Measurements from ENCODE around the gene SLC5A3. TPM values are rescaled to one million over a fixed set of nuclear protein-coding genes. Genes with fewer than 3 reads are reported as not detected.
A peak's percentile ranks its signal among the peaks of the same experiment; 100 is the strongest.

Gene SLC5A3
- total RNA-seq, 2 experiments from 2014 or later: 21.1 to 21.9 TPM

DNA sequence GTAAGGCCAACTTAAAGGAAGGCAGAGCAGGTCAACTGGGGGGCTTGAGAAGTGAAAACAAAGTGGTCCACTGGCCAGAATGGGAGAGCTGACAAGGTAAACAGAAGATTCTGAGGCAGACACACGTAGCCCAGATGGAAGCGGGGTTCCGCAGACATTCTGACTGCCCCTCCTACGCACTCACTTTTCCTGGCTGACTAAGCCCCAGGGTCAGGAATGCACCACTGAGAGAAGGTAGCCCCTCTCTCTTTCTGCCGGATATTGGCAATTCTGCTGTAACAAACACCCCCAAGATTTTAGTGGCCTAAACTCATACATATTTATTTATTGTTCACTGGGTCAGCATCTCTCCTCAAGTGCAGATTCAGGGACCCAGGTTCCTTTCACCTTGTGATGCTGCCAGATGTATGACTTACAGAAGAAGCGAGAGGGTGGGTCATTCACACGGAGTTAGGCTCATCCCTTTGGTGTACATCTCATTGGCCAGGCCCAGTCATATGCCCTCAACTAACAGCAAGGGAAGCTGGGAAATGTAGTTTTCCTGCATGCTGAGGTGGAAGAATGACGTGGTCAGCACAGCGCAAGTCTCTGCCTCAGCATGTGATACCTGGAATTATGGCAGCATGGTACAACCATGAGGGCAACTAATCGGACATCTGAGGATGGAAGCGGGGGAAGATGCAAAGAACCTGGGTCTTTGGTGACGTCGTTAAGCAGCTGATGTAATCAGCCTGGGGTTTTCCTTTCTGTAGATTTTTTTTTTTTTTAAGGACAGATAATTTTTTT, 43.4 kb upstream of the SLC5A3 start:
- CTCF ChIA-PET: interaction anchor here (0.9 kb wide), 1 partner anchor 106 kb away, joined by 5 read pairs; no protein-coding TSS in a partner anchor
- H3K36me3 Mint-ChIP-seq (ENCODE audit: low read depth): no peaks in the 10 kb centered on the region
- peaks cover 3% of the 10 kb centered on the region for H3K9me3 Mint-ChIP-seq
- intact Hi-C loops (cut with micrococcal nuclease): no loop called here
- H3K4me1 Mint-ChIP-seq (ENCODE audit: low read depth): peaks cover 27% of the 10 kb centered on the region
- H3K27me3 Mint-ChIP-seq: no peaks in the 10 kb centered on the region
- TF ChIP-seq, protein P1, sequence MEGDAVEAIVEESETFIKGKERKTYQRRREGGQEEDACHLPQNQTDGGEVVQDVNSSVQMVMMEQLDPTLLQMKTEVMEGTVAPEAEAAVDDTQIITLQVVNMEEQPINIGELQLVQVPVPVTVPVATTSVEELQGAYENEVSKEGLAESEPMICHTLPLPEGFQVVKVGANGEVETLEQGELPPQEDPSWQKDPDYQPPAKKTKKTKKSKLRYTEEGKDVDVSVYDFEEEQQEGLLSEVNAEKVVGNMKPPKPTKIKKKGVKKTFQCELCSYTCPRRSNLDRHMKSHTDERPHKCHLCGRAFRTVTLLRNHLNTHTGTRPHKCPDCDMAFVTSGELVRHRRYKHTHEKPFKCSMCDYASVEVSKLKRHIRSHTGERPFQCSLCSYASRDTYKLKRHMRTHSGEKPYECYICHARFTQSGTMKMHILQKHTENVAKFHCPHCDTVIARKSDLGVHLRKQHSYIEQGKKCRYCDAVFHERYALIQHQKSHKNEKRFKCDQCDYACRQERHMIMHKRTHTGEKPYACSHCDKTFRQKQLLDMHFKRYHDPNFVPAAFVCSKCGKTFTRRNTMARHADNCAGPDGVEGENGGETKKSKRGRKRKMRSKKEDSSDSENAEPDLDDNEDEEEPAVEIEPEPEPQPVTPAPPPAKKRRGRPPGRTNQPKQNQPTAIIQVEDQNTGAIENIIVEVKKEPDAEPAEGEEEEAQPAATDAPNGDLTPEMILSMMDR (IDR thresholded peaks at IDR 0.05): no peak
- POLR2A ChIA-PET: interaction anchor here (1.0 kb wide), 1 partner anchor 53 kb away, joined by 3 read pairs; no protein-coding TSS in a partner anchor
- peak overlapping the region; percentile 87 for H3K27ac Mint-ChIP-seq
- ATAC-seq (peak; percentile 96), DNase-seq (peak; percentile 70)
- peak overlapping the region; percentile 6 for H3K4me3 Mint-ChIP-seq

DNA sequence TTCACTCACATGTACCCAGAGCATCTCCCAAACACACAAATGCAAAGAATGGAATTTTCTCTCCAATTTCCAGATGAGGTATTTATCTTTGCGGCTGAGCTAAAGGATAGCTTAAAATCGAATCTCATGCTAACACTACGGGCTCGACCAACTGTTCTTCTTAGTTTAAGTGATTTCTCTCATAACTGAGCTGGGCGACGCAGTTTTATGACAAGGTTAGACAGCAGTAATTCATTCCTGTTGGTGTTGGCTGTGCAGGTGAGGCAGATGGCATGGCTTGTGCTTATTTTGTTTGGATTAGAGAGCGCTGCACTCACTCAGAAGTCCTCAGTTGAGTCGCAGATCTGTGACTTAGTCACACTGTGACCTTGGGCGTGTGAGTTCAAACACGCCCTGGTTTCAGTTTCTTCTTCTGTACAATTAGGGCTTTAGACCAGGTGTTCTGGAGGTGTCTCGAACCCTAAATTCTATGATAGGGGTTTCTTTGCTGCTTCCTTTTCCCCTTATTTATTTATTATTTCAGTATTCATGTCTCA, 41.5 kb upstream of the SLC5A3 start:
- H3K4me3 Mint-ChIP-seq: no peak overlapping the region
- ChIA-PET POLR2A (no interaction called here), CTCF (no interaction called here)
- peaks cover 27% of the 10 kb centered on the region for H3K4me1 Mint-ChIP-seq (ENCODE audit: low read depth)
- peak overlapping the region; percentile 1 for H3K27ac Mint-ChIP-seq
- intact Hi-C loops (cut with micrococcal nuclease): no loop called here
- peaks cover 6% of the 10 kb centered on the region for H3K9me3 Mint-ChIP-seq
- ATAC-seq (peak; percentile 62), DNase-seq (peak; percentile 44)
- H3K36me3 Mint-ChIP-seq (ENCODE audit: low read depth): no peaks in the 10 kb centered on the region
- TF ChIP-seq, protein P1 (IDR thresholded peaks at IDR 0.05): no peak
- H3K27me3 Mint-ChIP-seq: no peaks in the 10 kb centered on the region

DNA sequence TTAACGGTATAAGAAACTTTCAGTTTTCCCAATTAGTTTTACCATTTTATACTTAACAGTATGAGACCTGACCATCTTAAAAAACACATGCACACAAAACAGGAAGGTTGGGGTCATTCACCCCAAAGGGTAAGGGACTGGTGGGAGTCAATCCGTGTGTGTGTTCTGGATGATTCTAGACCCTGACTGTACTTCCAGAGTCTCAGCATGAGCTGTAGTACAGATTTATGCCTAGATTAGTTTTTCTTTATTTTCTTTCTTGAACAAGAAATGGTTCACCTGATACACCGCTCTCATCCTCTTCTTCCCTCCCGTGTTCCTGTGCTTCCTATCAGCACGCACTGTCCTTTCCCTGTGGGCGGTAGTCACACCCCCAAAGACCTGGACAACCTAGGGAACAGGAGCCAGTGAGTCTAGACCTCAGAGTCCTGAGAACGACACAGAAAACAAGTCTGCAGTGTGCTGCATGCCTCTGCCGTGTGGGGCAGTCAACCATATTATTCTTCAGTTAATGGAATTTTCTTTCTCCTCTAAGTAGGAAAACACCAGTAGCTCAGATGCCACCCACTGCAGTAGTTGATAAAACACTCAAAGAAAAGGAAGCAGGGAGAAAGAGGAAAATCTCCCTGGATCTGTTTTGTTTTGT, 38.9 kb upstream of the SLC5A3 start:
- TF ChIP-seq, protein P1 (IDR thresholded peaks at IDR 0.05): no peak
- no peaks in the 10 kb centered on the region for H3K27me3 Mint-ChIP-seq
- no peak overlapping the region for H3K4me3 Mint-ChIP-seq
- intact Hi-C loops (cut with micrococcal nuclease): no loop called here
- ATAC-seq (no peak), DNase-seq (no peak)
- no peaks in the 10 kb centered on the region for H3K36me3 Mint-ChIP-seq (ENCODE audit: low read depth)
- H3K9me3 Mint-ChIP-seq: peaks cover 4% of the 10 kb centered on the region
- H3K4me1 Mint-ChIP-seq (ENCODE audit: low read depth): peaks cover 25% of the 10 kb centered on the region
- no peak overlapping the region for H3K27ac Mint-ChIP-seq
- POLR2A ChIA-PET: interaction anchor here (0.7 kb wide), 2 partner anchors 189 to 623 kb away, joined by 3 to 4 read pairs; no protein-coding TSS in a partner anchor
- CTCF ChIA-PET: interaction anchor here (0.8 to 0.9 kb wide), 2 partner anchors 110 to 313 kb away, joined by 3 read pairs; no protein-coding TSS in a partner anchor

DNA sequence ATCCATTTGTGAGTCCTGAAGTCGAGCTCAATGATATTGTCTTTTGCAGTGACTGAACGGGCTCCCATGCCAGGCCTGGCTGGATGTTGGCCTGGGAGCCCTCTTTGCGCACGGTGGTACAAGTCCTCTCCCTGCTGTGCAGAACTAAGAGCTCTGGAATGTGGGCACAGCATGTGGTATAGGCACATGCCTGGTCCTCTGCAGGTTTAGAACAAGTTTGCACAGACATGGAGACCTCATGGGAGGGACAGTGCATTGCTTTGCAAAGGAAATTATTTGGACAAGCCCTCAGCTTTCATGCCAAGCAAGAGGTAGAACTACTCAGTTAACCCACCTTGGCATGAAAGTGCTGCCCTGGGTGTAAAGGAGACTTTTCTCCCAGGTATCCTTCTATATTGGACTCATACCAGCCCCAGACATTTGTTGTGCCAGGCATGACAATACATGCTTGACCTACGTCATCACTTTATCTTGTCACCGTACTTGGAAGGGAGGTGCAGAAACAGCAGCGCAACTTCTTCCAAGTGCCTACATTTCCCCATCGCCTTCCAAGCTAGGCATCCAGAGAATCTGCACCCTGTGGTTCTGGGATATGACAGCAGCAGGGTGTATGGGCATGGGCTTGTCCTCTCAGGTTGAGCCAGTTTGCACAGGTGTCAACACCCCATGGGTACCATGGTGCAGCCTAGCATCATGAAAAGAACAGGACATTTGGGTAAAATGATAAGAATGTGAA, 37.6 kb upstream of the SLC5A3 start:
- no peak for ATAC-seq
- Mint-ChIP-seq H3K9me3 (peaks cover 4% of the 10 kb centered on the region), H3K27ac (no peak overlapping the region), H3K27me3 (no peaks in the 10 kb centered on the region), H3K4me1 (ENCODE audit: low read depth) (peaks cover 17% of the 10 kb centered on the region), H3K4me3 (no peak overlapping the region), H3K36me3 (ENCODE audit: low read depth) (no peaks in the 10 kb centered on the region)
- ChIA-PET POLR2A (no interaction called here), CTCF (interaction anchor here (0.8 to 0.9 kb wide), 2 partner anchors 111 to 312 kb away, joined by 3 read pairs; no protein-coding TSS in a partner anchor)
- DNase-seq: no peak
- intact Hi-C loops (cut with micrococcal nuclease): no loop called here
- TF ChIP-seq, protein P1 (IDR thresholded peaks at IDR 0.05): no peak

Data from activated CD8-positive, alpha-beta T cell treated with anti-CD3 and anti-CD28 coated beads for 36 hours (primary cell).